ENCODE data around the gene SLC2A2. TPM values are rescaled to one million over a fixed set of nuclear protein-coding genes. Genes with fewer than 3 reads are reported as not detected.
A peak's percentile ranks its signal among the peaks of the same experiment; 100 is the strongest.

The SLC2A2 gene
- total RNA-seq, 6 experiments from 2014 or later: not detected

GRCh38 chr3:170989100-170989648 lies 37.3 kb downstream of the SLC2A2 start:
- H3K4me1 Mint-ChIP-seq (ENCODE audit: low read depth): peaks cover 16% of the 10 kb centered on the region
- no peak overlapping the region for H3K4me3 Mint-ChIP-seq

GRCh38 chr3:170988378-170988777 lies 38.1 kb downstream of the SLC2A2 start:
- H3K4me1 Mint-ChIP-seq (ENCODE audit: low read depth): peaks cover 16% of the 10 kb centered on the region

More at GRCh38 chr3:170989100-170989648, 37.3 kb downstream of the SLC2A2 start:
- no peak for TF ChIP-seq CTCF (IDR thresholded peaks at IDR 0.05)
- no peak overlapping the region for H3K27ac Mint-ChIP-seq
- no peaks in the 10 kb centered on the region for H3K27me3 Mint-ChIP-seq (ENCODE audit: insufficient read depth)
- H3K9me3 Mint-ChIP-seq: 0 out of 2 replicates have a peak, but pooled peaks cover 3% of the 10 kb centered on the region
- H3K36me3 Mint-ChIP-seq (ENCODE audit: low read depth): no peaks in the 10 kb centered on the region; the same call in 1 of the 2 replicates
- DNase-seq: no peak

GRCh38 chr3:170985304-170985703 lies 41.2 kb downstream of the SLC2A2 start:
- no peaks in the 10 kb centered on the region for H3K4me1 Mint-ChIP-seq (ENCODE audit: low read depth)
- no peak for TF ChIP-seq CTCF (IDR thresholded peaks at IDR 0.05)
- H3K36me3 Mint-ChIP-seq (ENCODE audit: low read depth): no peaks in the 10 kb centered on the region
- H3K4me3 Mint-ChIP-seq: no peak overlapping the region
- DNase-seq: no peak
- H3K9me3 Mint-ChIP-seq: 0 out of 2 replicates have a peak, but pooled peaks cover 4% of the 10 kb centered on the region
- H3K27me3 Mint-ChIP-seq (ENCODE audit: insufficient read depth): no peaks in the 10 kb centered on the region
- no peak overlapping the region for H3K27ac Mint-ChIP-seq

More at GRCh38 chr3:170988378-170988777, 38.1 kb downstream of the SLC2A2 start:
- Mint-ChIP-seq H3K9me3 (0 out of 2 replicates have a peak, but pooled peaks cover 4% of the 10 kb centered on the region), H3K27me3 (ENCODE audit: insufficient read depth) (no peaks in the 10 kb centered on the region), H3K27ac (no peak overlapping the region), H3K36me3 (ENCODE audit: low read depth) (no peaks in the 10 kb centered on the region; the same call in 1 of the 2 replicates), H3K4me3 (no peak overlapping the region)
- TF ChIP-seq CTCF (IDR thresholded peaks at IDR 0.05): no peak
- DNase-seq: no peak

GRCh38 chr3:170982733-170983132 lies 43.8 kb downstream of the SLC2A2 start:
- Mint-ChIP-seq H3K36me3 (ENCODE audit: low read depth) (no peaks in the 10 kb centered on the region), H3K4me1 (ENCODE audit: low read depth) (no peaks in the 10 kb centered on the region; the same call in 1 of the 2 replicates), H3K9me3 (0 out of 2 replicates have a peak, but pooled peaks cover 4% of the 10 kb centered on the region), H3K27me3 (ENCODE audit: insufficient read depth) (no peaks in the 10 kb centered on the region), H3K4me3 (no peak overlapping the region), H3K27ac (no peak overlapping the region)
- TF ChIP-seq CTCF (IDR thresholded peaks at IDR 0.05): no peak
- DNase-seq: no peak

- Mint-ChIP-seq H3K27ac (no peak overlapping the region), H3K36me3 (ENCODE audit: low read depth) (no peaks in the 10 kb centered on the region), H3K4me1 (ENCODE audit: low read depth) (no peaks in the 10 kb centered on the region; the same call in 1 of the 2 replicates), H3K4me3 (no peak overlapping the region), H3K9me3 (0 out of 2 replicates have a peak, but pooled peaks cover 4% of the 10 kb centered on the region), H3K27me3 (ENCODE audit: insufficient read depth) (peaks cover 4% of the 10 kb centered on the region)
- peak; percentile 56 for TF ChIP-seq CTCF (IDR thresholded peaks at IDR 0.05)
- no peak for DNase-seq
Measured at GRCh38 chr3:170980399-170980798, 46.1 kb downstream of the SLC2A2 start.

Measured in HFFc6 (cell line).